ENCODE data around the gene SOSTDC1. TPM values are rescaled to one million over a fixed set of nuclear protein-coding genes. Genes with fewer than 3 reads are reported as not detected.

SOSTDC1 gene
- total RNA-seq, 1 experiment from 2014 or later, result 5.7 TPM

- DNase-seq (ENCODE audit: low spot score), result no peak
Observed at GRCh38 chr7:16419859-16420258, 45.7 kb downstream of the SOSTDC1 start.

- DNase-seq (ENCODE audit: low spot score), result no peak
Observed at GRCh38 chr7:16419126-16419525, 46.4 kb downstream of the SOSTDC1 start.

GRCh38 chr7:16417906-16418305 lies 47.6 kb downstream of the SOSTDC1 start:
- no peak for DNase-seq (ENCODE audit: low spot score)

- DNase-seq (ENCODE audit: low spot score), result peak; percentile 83
Observed at GRCh38 chr7:16416289-16417282, 49.0 kb downstream of the SOSTDC1 start.

GRCh38 chr7:16412274-16413254 lies 53.0 kb downstream of the SOSTDC1 start:
- no peak for DNase-seq (ENCODE audit: low spot score)

Other genes with a start within 250 kb of the SOSTDC1 start
- 0.12 TPM in 1 of 2 replicates, not detected in the other for gene CRPPA, start 44.2 kb downstream of the SOSTDC1 start, total RNA-seq (2014; rRNA removed; shearing (Covaris generic))
- not detected in 2 replicates for gene LRRC72, start 61.1 kb upstream of the SOSTDC1 start, total RNA-seq (2014; rRNA removed; shearing (Covaris generic))
- gene ANKMY2, start 180.0 kb upstream of the SOSTDC1 start, total RNA-seq (2014; rRNA removed; shearing (Covaris generic)), result 46.8 and 56.6 TPM in 2 replicates
- 265 and 341 TPM in 2 replicates for gene BZW2, start 180.4 kb upstream of the SOSTDC1 start, total RNA-seq (2014; rRNA removed; shearing (Covaris generic))

Measured in H4 (cell line).